HG03039 (cell line): ENCODE results near the gene FOXF2.

Source experiments
- ATAC-seq: cut with Tn5 transposase; IDR thresholded peaks from one replicate; pipeline ENCODE4 v1.9.1; 2021; ENCODE audit warnings: mild to moderate bottlenecking, moderate library complexity; ENCODE audit not compliant: unreplicated experiment

FOXF2 gene

DNA sequence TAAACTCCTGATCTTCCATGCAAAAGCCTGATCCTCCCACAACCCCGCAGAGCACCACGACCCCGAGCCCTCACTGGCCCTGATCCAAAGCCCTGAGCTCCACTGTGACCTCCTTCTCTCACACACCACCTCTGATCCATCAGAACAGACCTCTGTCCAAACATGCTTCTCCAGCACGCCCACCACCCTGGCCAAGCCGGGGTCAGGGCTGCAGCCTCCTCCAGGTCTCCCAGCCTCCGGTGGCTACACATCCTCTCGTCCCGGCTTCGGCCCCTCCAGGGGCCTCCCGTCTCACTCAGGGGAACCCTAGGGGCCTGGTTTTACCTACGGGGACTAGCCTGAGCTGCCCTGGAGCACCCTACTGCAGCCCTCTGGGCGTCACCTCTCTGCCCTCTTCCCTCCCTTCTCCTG lies 49.1 kb downstream of the FOXF2 start:
- no peak for ATAC-seq

- no peak for ATAC-seq
Measured at GRCh38 chr6:1439349-1439748, 50.0 kb downstream of the FOXF2 start.

DNA sequence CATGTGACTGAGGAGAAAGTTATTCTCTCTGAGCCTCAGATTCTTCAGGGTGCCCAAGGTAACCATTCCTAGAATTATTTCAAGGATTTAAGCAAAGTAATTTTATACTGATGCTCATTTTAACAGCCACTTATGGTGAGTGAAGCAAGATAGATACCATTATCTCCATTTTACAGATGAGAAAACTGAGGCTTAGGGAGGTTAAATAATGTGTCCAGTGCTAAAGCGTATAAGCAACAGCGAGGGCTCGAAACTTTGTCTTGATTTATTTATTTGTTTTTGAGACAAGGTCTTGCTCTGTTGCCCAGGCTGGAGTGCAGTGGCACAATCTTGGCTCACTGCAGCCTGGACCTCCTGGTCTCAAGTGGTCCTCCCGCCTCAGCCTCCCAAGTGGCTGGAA lies 53.6 kb downstream of the FOXF2 start:
- ATAC-seq: no peak
